HepG2 (cell line): Measurements from ENCODE around the gene FGFR3. TPM values are rescaled to one million over a fixed set of nuclear protein-coding genes. Genes with fewer than 3 reads are reported as not detected.
A peak's percentile ranks its signal among the peaks of the same experiment; 100 is the strongest.

Source experiments
- DNMT1 ChIP-seq: sonication (generic); formaldehyde crosslinking; IDR thresholded peaks from 2 replicates; pipeline ENCODE4 v1.5.1; 2020; ENCODE audit warnings: mild to moderate bottlenecking, missing genetic modification reagents
- DRAP1 ChIP-seq: IDR thresholded peaks from 2 replicates; pipeline ENCODE4 v1.6.1; 2016; ENCODE audit warnings: missing genetic modification reagents, missing compliant biosample characterization
- FOXJ3 ChIP-seq: sonication (generic); formaldehyde crosslinking; IDR thresholded peaks from 2 replicates; pipeline ENCODE4 v1.4.0; 2020; ENCODE audit warnings: missing genetic modification reagents, mild to moderate bottlenecking, borderline replicate concordance
- FOXK1 ChIP-seq: sonication (generic); formaldehyde crosslinking; IDR thresholded peaks from 2 replicates; pipeline ENCODE4 v1.4.0; 2020; ENCODE audit warnings: low read depth, missing genetic modification reagents, borderline replicate concordance
- GATA4 ChIP-seq: sonication (generic); IDR thresholded peaks from 2 replicates; pipeline ENCODE4 v1.6.1; 2016; ENCODE audit warnings: antibody characterized with exemption, low read depth, borderline replicate concordance
- KMT2A ChIP-seq: sonication (generic); formaldehyde crosslinking; IDR thresholded peaks from 2 replicates; pipeline ENCODE4 v1.4.0; 2020; ENCODE audit warnings: missing genetic modification reagents
- NR2F1 ChIP-seq, 2 experiments: fragments of 450-650 bp in 1 of 2; formaldehyde crosslinking in 1 of 2; IDR thresholded peaks; 2 replicates each; pipeline versions ENCODE4 v1.5.0 to v1.6.1; 2016 to 2020; ENCODE audit warnings: mild to moderate bottlenecking in 1 of 2, missing compliant biosample characterization in 1 of 2, missing genetic modification reagents in 1 of 2, moderate library complexity in 1 of 2
- PATZ1 ChIP-seq: sonication (generic); formaldehyde crosslinking; IDR thresholded peaks from 2 replicates; pipeline ENCODE4 v1.4.0; 2020; ENCODE audit warnings: missing genetic modification reagents
- PHF21A ChIP-seq: sonication (generic); formaldehyde crosslinking; IDR thresholded peaks from 2 replicates; pipeline ENCODE4 v1.5.0; 2020; ENCODE audit warnings: mild to moderate bottlenecking, missing genetic modification reagents
- RBFOX2 ChIP-seq: fragments of 200-400 bp; formaldehyde crosslinking; IDR thresholded peaks from 2 replicates; pipeline ENCODE4 v1.6.1; 2017; ENCODE audit warnings: low read depth, mild to moderate bottlenecking, low read length
- SAP130 ChIP-seq: IDR thresholded peaks from 2 replicates; pipeline ENCODE4 v1.6.1; 2016; ENCODE audit warnings: low read depth
- SRY ChIP-seq: sonication (generic); formaldehyde crosslinking; IDR thresholded peaks from 2 replicates; pipeline ENCODE4 v1.8.0; 2022; ENCODE audit warnings: mild to moderate bottlenecking, missing genetic modification reagents
- STAG1 ChIP-seq: sonication (generic); formaldehyde crosslinking; IDR thresholded peaks from 2 replicates; pipeline ENCODE4 v1.4.0; 2020; ENCODE audit warnings: missing genetic modification reagents
- STAT5B ChIP-seq: sonication (generic); formaldehyde crosslinking; IDR thresholded peaks from 2 replicates; pipeline ENCODE4 v1.4.0; 2020; ENCODE audit warnings: missing genetic modification reagents
- TP53 ChIP-seq: sonication (generic); formaldehyde crosslinking; conservative IDR thresholded peaks from 2 replicates; pipeline ENCODE4 v1.4.0; 2020; ENCODE audit warnings: missing genetic modification reagents
- UBTF ChIP-seq: sonication (generic); formaldehyde crosslinking; IDR thresholded peaks from 2 replicates; pipeline ENCODE4 v1.4.0; 2020; ENCODE audit warnings: mild to moderate bottlenecking, missing genetic modification reagents
- ZBTB7A ChIP-seq: sonication (generic); formaldehyde crosslinking; IDR thresholded peaks from 2 replicates; pipeline ENCODE4 v1.8.0; 2022; ENCODE audit warnings: mild to moderate bottlenecking, missing genetic modification reagents
- ZIK1 ChIP-seq: sonication (generic); formaldehyde crosslinking; IDR thresholded peaks from 2 replicates; pipeline ENCODE4 v1.5.0; 2020; ENCODE audit warnings: mild to moderate bottlenecking, low read depth, missing genetic modification reagents, borderline replicate concordance
- ZMYM3 ChIP-seq: sonication (generic); formaldehyde crosslinking; IDR thresholded peaks from 2 replicates; pipeline ENCODE4 v1.5.1; 2020; ENCODE audit warnings: mild to moderate bottlenecking, missing genetic modification reagents
- ZNF10 ChIP-seq: sonication (generic); formaldehyde crosslinking; IDR thresholded peaks from 2 replicates; pipeline ENCODE4 v1.4.0; 2020; ENCODE audit warnings: mild to moderate bottlenecking, low read depth, missing genetic modification reagents, borderline replicate concordance
- ZNF678 ChIP-seq: sonication (generic); formaldehyde crosslinking; IDR thresholded peaks from 2 replicates; pipeline ENCODE4 v1.4.0; 2020; ENCODE audit warnings: mild to moderate bottlenecking, missing genetic modification reagents
- ZNF710 ChIP-seq: sonication (generic); formaldehyde crosslinking; IDR thresholded peaks from 2 replicates; pipeline ENCODE4 v1.5.0; 2020; ENCODE audit warnings: mild to moderate bottlenecking, missing genetic modification reagents, borderline replicate concordance
- polyA plus RNA-seq, 8 experiments: library from polyadenylated mRNA; depleted of rRNA in 3 of 8; stranded (reverse) in 7 of 8; unstranded in 1 of 8; fragments of >200 nt; fragmentation: Illumina TruSeq in 4 of 8; extraction: Trizol in 4 of 8; gene quantifications; 2 replicates each; pipeline versions ENCODE4 v1.2.1 to v1.2.3, GENCODE V29; 2011 to 2016; ENCODE audit warnings: low read depth in 4 of 8, missing spikeins in 1 of 8, mixed read lengths in 1 of 8; ENCODE audit not compliant: insufficient read depth in 1 of 8
- total RNA-seq, 5 experiments: library from RNA; depleted of rRNA; stranded (reverse); fragments of >200 nt; fragmentation: Illumina TruSeq; extraction: Trizol; gene quantifications; 2 replicates each; pipeline ENCODE4 v1.2.3, GENCODE V29; 2016; ENCODE audit warnings: low read depth in 1 of 5

Gene FGFR3
- total and polyA plus RNA-seq, 2 of the 13 experiments (the other 11 are each of a cell fraction or from before 2014, with no cell fraction given): 103 to 109 TPM

GRCh38 chr4:1776521-1777161 is 16.5 kb upstream of the FGFR3 start (continued):
- TF ChIP-seq SRY (CRISPR knock-in tag) (peak; percentile 73), DRAP1 (CRISPR knock-in tag) (peak; percentile 71), GATA4 (no peak), ZNF10 (CRISPR knock-in tag) (no peak), NR2F1 (CRISPR knock-in tag; IDR thresholded peaks at IDR 0.05) (peak in 1 of 2 experiments; percentile 48; a peak in 1 of 4 replicates), STAG1 (peak; percentile 24), PATZ1 (CRISPR knock-in tag) (peak; percentile 97), PHF21A (CRISPR knock-in tag) (peak; percentile 97), ZNF710 (CRISPR knock-in tag) (peak; percentile 38; the same call in 1 of the 2 replicates), TP53 (CRISPR knock-in tag) (no peak), ZMYM3 (CRISPR knock-in tag) (peak; percentile 69), FOXK1 (CRISPR knock-in tag) (0 out of 2 replicates have a peak, but pooled peaks have one; percentile 21), STAT5B (CRISPR knock-in tag) (no peak), UBTF (CRISPR knock-in tag) (peak; percentile 72), DNMT1 (no peak), ZNF678 (no peak), KMT2A (CRISPR knock-in tag) (0 out of 2 replicates have a peak, but pooled peaks have one; percentile 39), FOXJ3 (CRISPR knock-in tag) (peak; percentile 75; the same call in 1 of the 2 replicates), RBFOX2 (peak; percentile 82), ZBTB7A (no peak), SAP130 (peak; percentile 77), ZIK1 (CRISPR knock-in tag) (peak; percentile 72; the same call in 1 of the 2 replicates)
